GM12872 (cell line): ENCODE results near the gene RAC3.

Source experiments
- CTCF ChIP-seq: IDR thresholded peaks from 3 replicates; pipeline ENCODE4 v1.5.1; 2011; ENCODE audit warnings: low read depth, mild to moderate bottlenecking, low read length, moderate library complexity; ENCODE audit not compliant: insufficient read depth

Gene RAC3

GRCh38 chr17:82031303-82031884, at the start of gene RAC3:
TSS of gene RAC3 (plus strand) at chr17:82031678. CDS start at chr17:82031762, 84 bp downstream.
- TF ChIP-seq CTCF, result no peak

- TF ChIP-seq CTCF, result no peak
Measured at GRCh38 chr17:81983011-81983638, 48.4 kb upstream of the RAC3 start.

GRCh38 chr17:81983639-81984373, 47.7 kb upstream of the RAC3 start:
- TF ChIP-seq CTCF, result no peak

GRCh38 chr17:81984773-81985410, 46.6 kb upstream of the RAC3 start:
- TF ChIP-seq CTCF, result no peak

GRCh38 chr17:81986606-81987005, 44.9 kb upstream of the RAC3 start:
- TF ChIP-seq CTCF, result no peak

GRCh38 chr17:81987161-81987770, 44.2 kb upstream of the RAC3 start:
- TF ChIP-seq CTCF, result no peak
